HG03175 (cell line): ENCODE results near the gene GPR162.

Experiments
- ATAC-seq: cut with Tn5 transposase; IDR thresholded peaks from one replicate; pipeline ENCODE4 v1.9.1; 2021; ENCODE audit warnings: mild to moderate bottlenecking, moderate library complexity; ENCODE audit not compliant: unreplicated experiment

The GPR162 gene

DNA sequence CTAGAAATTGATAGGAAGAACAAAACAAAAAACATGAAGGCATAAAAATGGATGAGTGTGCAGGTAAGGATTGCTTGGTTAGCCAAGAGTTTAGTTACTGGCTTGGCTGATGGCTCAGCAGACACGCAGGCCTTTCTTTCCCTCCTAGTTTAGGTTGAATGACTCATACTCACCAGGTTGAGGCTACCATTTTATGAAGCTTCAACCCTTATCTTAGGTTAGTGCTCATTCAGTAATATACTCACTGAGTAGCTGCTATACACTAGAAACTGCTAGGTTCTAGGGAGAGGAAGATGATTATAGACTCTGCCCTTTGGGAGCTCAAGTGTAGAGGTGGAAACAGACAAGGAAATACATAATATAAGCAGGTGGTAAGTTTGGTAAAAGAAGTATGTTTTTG is 12.6 kb downstream of the GPR162 start:
- ATAC-seq, result no peak

- no peak for ATAC-seq
Observed at GRCh38 chr12:6834873-6835272, 13.3 kb downstream of the GPR162 start.

GRCh38 chr12:6836851-6837250 is 15.2 kb downstream of the GPR162 start:
- no peak for ATAC-seq

- no peak for ATAC-seq
Observed at GRCh38 chr12:6837370-6838060, 15.9 kb downstream of the GPR162 start.

GRCh38 chr12:6838854-6839253 is 17.2 kb downstream of the GPR162 start:
- ATAC-seq, result no peak

GRCh38 chr12:6839482-6840201 is 18.0 kb downstream of the GPR162 start:
- ATAC-seq, result peak; percentile 61

DNA sequence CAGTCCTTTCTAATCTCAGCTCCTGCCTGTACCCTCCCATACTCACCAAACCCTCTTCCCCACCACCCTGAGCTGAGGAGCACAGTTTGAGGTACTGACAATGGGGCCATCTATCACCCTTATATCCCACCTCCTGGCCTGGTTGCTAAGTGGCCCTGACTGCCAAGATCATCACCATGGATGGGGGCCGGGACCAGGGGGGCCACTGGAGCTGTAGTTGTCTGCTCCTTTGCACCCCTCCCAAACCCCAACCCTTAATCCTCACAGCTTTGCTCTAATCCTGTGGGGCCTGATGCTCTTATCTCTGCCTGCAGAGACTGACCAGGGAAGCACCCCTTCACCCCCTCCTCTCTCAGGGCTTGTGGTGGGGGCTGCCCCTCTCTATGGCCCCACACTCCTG is 18.7 kb downstream of the GPR162 start:
- ATAC-seq, result no peak

DNA sequence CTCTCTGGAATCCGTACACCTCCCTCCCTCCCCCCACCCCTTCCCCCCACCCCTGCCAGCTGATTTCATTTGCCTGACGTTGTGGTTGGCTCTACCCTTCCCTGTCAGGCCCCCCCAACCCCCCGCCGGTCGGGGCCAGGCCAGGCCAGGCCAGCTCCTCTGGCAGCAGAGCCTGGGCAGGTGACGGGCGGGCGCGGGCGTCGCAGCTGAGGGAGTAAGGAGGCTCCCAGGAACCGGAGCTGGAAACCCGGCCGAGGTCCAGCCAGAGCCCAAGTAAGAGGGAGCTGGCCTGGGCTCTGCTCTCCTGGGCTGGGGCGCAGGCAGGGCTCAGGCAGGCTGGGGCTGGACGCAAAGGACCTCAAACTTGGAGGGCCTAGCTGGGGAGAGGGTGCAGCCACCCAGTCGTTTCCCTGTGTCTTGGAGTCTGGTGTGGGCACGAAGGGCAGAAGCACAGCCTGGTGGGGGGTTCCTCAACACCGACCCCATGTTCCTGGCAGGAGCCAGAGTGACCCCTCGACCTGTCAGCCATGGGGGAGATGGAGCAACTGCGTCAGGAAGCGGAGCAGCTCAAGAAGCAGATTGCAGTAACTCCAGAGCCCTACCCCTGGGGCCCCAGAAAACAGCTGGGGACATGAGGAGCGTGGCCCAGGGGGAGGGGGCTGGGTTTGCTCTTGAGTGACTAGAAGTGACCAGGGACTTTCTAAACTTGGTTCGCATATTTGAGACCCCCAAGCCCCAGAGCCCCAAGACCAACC is 19.3 kb downstream of the GPR162 start, which contains the start of gene GNB3:
TSS of gene GNB3 (plus strand) at position 165 of the 755 bp plus-strand sequence. CDS start at position 528, 363 bp downstream.
- no peak for ATAC-seq

DNA sequence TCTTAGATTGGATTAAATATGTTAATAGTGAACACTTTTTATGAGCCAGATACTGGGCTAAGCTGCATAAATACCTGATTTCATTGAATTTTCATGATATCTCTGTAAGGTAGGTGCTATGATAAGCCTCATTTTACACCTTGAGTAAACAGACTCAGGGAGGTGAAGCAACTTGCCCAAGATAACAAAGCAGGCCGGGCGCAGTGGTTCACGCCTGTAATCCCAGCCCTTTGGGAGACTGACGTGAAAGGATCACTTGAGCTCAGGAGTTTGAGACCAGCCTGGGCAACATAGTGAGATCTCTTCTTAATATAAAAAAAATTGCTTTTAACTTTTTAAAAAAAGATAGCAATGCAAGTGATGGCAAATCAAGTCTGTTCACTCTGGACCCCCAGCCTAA is 20.5 kb downstream of the GPR162 start:
- no peak for ATAC-seq

GRCh38 chr12:6843118-6843902 is 21.7 kb downstream of the GPR162 start:
- no peak for ATAC-seq

GRCh38 chr12:6845395-6845794 is 23.8 kb downstream of the GPR162 start:
- no peak for ATAC-seq

DNA sequence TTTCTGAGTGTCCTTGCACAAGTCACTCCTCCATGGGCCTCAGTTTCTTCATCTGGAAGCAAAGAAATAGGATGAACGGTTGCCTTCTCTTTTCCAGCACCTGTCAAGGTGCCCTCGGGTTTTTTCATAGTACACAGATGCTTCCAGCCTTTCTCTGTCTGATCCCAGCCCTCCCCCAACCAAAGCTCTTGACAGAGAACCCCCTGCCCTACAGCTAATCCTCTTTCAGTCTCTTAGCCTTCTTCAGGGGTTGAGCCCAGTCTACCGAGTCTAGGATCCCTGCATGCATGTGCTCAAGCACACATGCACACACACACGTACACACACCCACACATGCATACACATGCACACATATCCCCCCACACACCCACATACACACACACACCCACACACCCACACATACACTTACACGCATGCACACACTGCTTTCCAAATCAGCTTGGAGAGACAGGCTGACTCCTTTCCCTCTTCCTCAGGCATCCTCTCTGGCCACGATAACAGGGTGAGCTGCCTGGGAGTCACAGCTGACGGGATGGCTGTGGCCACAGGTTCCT is 24.8 kb downstream of the GPR162 start:
- no peak for ATAC-seq

DNA sequence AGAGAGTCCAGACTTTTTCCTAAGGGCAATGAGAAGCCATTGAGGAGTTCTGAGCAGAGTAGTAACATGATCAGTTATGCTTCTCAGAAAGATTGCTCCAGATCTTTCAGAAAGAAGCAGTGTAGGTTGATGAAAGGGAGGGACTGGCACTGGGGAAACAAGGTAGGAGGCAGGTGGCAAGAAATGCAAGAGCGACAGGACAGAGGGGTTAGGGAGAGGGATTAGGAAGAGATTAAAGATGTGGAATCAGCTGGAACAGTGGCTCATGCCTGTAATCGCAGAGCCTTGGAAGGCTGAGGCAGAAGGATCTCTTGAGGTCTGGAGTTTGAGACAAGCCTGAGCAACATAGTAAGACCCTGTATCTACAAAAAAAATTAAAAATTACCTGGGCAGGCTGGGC is 26.1 kb downstream of the GPR162 start:
- no peak for ATAC-seq

DNA sequence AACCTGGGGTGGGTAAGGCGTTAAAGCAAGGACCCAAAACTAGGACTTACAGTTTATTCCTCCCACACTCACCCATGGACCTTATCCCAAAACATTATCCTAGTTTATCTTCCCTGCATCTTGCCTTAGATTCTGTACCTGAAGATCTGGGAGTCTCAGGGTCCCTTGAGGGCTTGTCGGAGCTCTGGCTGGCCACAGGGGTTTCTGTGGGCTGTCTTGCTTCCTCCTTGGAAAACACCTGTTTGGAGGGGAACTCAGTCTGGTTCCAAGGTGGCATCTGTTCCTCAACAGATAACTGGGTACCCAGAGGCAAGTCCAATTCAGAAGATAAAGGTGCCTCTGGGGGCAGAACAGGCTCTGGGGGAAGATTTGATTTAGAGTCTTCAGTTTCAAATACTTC is 27.8 kb downstream of the GPR162 start:
- no peak for ATAC-seq

- ATAC-seq, result no peak
Observed at GRCh38 chr12:6849976-6850560, 28.4 kb downstream of the GPR162 start.

- ATAC-seq, result no peak
Observed at GRCh38 chr12:6850796-6851152, 29.2 kb downstream of the GPR162 start.

DNA sequence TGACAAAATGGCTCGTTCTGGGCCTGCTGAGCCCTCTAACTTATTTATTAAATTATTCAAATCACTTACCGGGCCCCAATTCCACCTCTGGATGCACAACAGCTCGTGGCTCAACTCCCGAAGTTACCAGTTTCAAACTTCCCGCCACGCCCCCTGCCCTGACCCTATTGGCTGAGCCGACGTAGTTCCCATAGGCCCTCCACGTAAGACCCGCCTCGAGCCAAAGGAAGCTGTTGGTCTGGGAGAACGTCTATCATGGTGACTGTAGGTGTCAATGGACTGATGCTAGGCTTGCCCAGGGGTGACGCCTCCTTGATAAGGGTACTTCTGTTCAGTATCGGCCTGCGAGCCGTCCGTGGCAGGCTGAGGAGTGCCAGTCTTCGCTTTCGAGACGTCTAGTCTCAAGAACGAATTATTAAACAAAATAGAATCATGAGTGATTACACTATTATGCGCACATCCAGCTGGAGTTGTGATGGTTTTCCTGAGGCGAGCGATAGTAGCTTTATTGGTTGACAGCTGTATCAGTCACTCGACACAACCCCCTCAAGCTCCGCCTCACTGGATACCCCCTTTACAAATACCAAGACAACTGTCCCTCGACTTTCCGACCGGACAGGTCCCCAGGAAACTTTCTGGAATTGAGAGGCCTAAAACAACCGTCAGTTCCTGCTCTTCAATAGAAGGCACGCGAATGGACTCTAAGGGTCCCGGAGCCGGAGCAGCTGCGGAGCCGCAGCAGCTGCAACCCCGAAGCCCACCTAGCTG is 29.7 kb downstream of the GPR162 start, which contains the start of gene CDCA3:
TSS of gene CDCA3 (minus strand) at position 134 of the 768 bp plus-strand sequence. CDS start 334 bp downstream, outside the sequence.
- peak; percentile 59 for ATAC-seq

GRCh38 chr12:6851921-6852650 is 30.5 kb downstream of the GPR162 start, which contains the start of gene USP5:
Gene USP5 (plus strand): TSS chr12:6852150. CDS start chr12:6852180, 30 bp downstream.
- ATAC-seq, result peak; percentile 78
